Measurements from ENCODE around the gene NLE1.

NLE1 gene

DNA sequence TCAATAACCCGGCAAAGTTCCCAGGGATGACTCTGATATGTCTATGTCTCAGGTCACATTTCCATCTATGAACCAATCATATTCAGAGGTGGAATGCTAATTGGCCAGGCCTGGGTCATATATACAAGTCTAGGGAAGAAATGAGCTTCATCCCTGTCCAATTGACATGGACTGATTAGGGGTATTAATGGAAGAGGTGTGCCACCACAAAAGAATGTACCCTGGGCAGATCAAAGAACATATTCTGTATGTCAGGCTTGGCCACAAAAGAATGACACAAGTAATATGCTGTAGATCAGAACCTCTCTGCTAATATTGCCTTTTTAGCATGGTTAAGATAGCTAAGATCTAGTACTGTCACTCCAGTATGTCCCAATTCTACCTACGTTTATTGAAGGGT lies 45.4 kb upstream of the NLE1 start:
- DNase-seq (ENCODE audit: low spot score), result no peak
- Histone ChIP-seq H2AFZ (ENCODE audit: low read length) (no peak overlapping the region), H3K27ac (replicated peaks; ENCODE audit: low read length) (no peak overlapping the region), H3K14ac (ENCODE audit: low read length) (no peak overlapping the region), H3K4ac (ENCODE audit: low read length) (no peak overlapping the region), H3K4me3 (ENCODE audit: low read length in 2 of 2) (no peak overlapping the region), H3K9ac (ENCODE audit: low read depth, low read length, poor library complexity) (no peak overlapping the region), H3K4me1 (ENCODE audit: control insufficient read depth in 2 of 2, insufficient read depth in 1 of 2, low read depth in 1 of 2, low read length in 2 of 2) (peaks cover 0 to 3% of the 10 kb centered on the region in 2 donors), H4K91ac (ENCODE audit: low read depth, low read length, poor library complexity) (no peak overlapping the region), H3K4me2 (ENCODE audit: insufficient read depth, low read length, poor library complexity, severe bottlenecking) (no peak overlapping the region), H2AK5ac (ENCODE audit: low read depth, low read length) (no peak overlapping the region), H3K27me3 (ENCODE audit: control insufficient read depth in 3 of 3, insufficient read depth in 3 of 3, low read depth in 1 of 3, low read length in 3 of 3) (peaks cover 0 to 5% (median 0%) of the 10 kb centered on the region in 3 experiments), H2BK5ac (ENCODE audit: low read length) (no peak overlapping the region), H2BK12ac (ENCODE audit: low read length) (no peak overlapping the region), H3K9me3 (replicated peaks in 1 of 2; ENCODE audit: control insufficient read depth in 2 of 2, insufficient read depth in 1 of 2, low read depth in 1 of 2, low read length in 2 of 2) (no peaks in the 10 kb centered on the region), H3K79me1 (ENCODE audit: low read depth, low read length) (no peaks in the 10 kb centered on the region), H3K18ac (ENCODE audit: low read length) (no peak overlapping the region), H2BK15ac (ENCODE audit: low read length) (no peak overlapping the region), H4K8ac (ENCODE audit: low read depth, low read length) (no peak overlapping the region), H3K36me3 (replicated peaks in 1 of 2; ENCODE audit: control insufficient read depth in 2 of 2, insufficient read depth in 2 of 2, low read length in 2 of 2) (no peaks in the 10 kb centered on the region), H2BK120ac (ENCODE audit: low read depth, low read length) (no peak overlapping the region), H3K23ac (ENCODE audit: low read depth, low read length, poor library complexity) (no peak overlapping the region)
- no CpG with 5 or more reads among the region's 2 CpGs for WGBS, 2 donors (ENCODE audit: extremely low coverage in 2 of 2, insufficient read length in 2 of 2, insufficient replicate concordance in 1 of 2)

DNA sequence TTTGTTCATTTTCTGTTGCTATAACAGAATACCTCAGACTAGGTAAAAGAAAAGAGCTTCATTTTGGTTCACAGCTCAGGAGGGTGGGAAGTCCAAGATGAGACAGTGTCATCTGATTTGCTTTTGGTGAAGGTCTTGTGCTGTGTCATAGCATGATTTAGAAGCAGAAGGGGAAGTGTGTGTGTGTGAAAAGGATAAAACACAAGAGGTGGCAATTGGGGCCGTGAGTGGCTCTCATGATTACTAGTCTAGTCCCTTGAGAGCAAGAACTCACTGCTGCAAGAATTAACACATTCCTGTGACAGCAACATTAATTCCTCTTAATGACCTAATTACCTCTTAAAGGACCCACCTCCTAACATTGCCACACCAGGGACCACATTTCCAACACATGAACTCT lies 43.7 kb upstream of the NLE1 start:
- Histone ChIP-seq H2BK15ac (ENCODE audit: low read length) (no peak overlapping the region), H3K36me3 (replicated peaks in 1 of 2; ENCODE audit: control insufficient read depth in 2 of 2, insufficient read depth in 2 of 2, low read length in 2 of 2) (no peaks in the 10 kb centered on the region), H3K4me2 (ENCODE audit: insufficient read depth, low read length, poor library complexity, severe bottlenecking) (no peak overlapping the region), H2BK5ac (ENCODE audit: low read length) (no peak overlapping the region), H2BK120ac (ENCODE audit: low read depth, low read length) (no peak overlapping the region), H3K79me1 (ENCODE audit: low read depth, low read length) (no peaks in the 10 kb centered on the region), H3K27me3 (ENCODE audit: control insufficient read depth in 3 of 3, insufficient read depth in 3 of 3, low read depth in 1 of 3, low read length in 3 of 3) (peaks cover 0 to 5% (median 0%) of the 10 kb centered on the region in 3 experiments), H2BK12ac (ENCODE audit: low read length) (no peak overlapping the region), H3K14ac (ENCODE audit: low read length) (no peak overlapping the region), H3K9me3 (replicated peaks in 1 of 2; ENCODE audit: control insufficient read depth in 2 of 2, insufficient read depth in 1 of 2, low read depth in 1 of 2, low read length in 2 of 2) (no peaks in the 10 kb centered on the region), H3K4ac (ENCODE audit: low read length) (no peak overlapping the region), H3K4me3 (ENCODE audit: low read length in 2 of 2) (no peak overlapping the region), H3K18ac (ENCODE audit: low read length) (no peak overlapping the region), H2AFZ (ENCODE audit: low read length) (no peak overlapping the region), H2AK5ac (ENCODE audit: low read depth, low read length) (no peak overlapping the region), H3K23ac (ENCODE audit: low read depth, low read length, poor library complexity) (no peak overlapping the region), H3K9ac (ENCODE audit: low read depth, low read length, poor library complexity) (no peak overlapping the region), H4K91ac (ENCODE audit: low read depth, low read length, poor library complexity) (no peak overlapping the region), H3K4me1 (ENCODE audit: control insufficient read depth in 2 of 2, insufficient read depth in 1 of 2, low read depth in 1 of 2, low read length in 2 of 2) (peaks cover 0 to 3% of the 10 kb centered on the region in 2 donors), H4K8ac (ENCODE audit: low read depth, low read length) (no peak overlapping the region), H3K27ac (replicated peaks; ENCODE audit: low read length) (no peak overlapping the region)
- no CpG with 5 or more reads among the region's 1 CpG for WGBS, 2 donors (ENCODE audit: extremely low coverage in 2 of 2, insufficient read length in 2 of 2, insufficient replicate concordance in 1 of 2)
- DNase-seq (ENCODE audit: low spot score), result no peak

DNA sequence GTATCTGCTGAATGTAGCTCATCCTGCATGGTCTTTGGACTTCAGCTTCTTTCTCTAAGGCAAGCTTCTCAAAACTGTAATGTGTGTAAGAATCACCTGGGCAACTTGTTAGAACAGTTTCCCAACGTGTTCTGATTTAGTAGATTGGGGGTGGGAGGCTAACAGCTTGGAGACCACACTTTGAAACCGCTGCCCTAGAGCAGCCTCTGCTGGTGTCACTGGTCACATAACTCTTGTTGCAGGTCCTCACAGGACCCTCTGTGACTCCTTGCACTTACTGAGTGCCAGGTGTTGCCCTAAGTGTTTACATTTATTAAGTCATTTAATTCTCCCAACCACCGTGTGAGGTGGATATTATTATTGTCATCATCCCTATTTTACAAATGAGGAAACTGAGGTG lies 42.2 kb upstream of the NLE1 start:
- no peak overlapping the region for H3K14ac ChIP-seq (ENCODE audit: low read length)
- no peak overlapping the region for H3K18ac ChIP-seq (ENCODE audit: low read length)
- H2AK5ac ChIP-seq (ENCODE audit: low read depth, low read length), result no peak overlapping the region
- H4K8ac ChIP-seq (ENCODE audit: low read depth, low read length), result no peak overlapping the region
- H2AFZ ChIP-seq (ENCODE audit: low read length), result no peak overlapping the region
- H3K4me3 ChIP-seq (ENCODE audit: low read length in 2 of 2), result no peak overlapping the region
- H3K79me1 ChIP-seq (ENCODE audit: low read depth, low read length), result no peaks in the 10 kb centered on the region
- no peak overlapping the region for H3K9ac ChIP-seq (ENCODE audit: low read depth, low read length, poor library complexity)
- peaks cover 0 to 3% of the 10 kb centered on the region in 2 donors for H3K4me1 ChIP-seq (ENCODE audit: control insufficient read depth in 2 of 2, insufficient read depth in 1 of 2, low read depth in 1 of 2, low read length in 2 of 2)
- no peak overlapping the region for H2BK12ac ChIP-seq (ENCODE audit: low read length)
- H2BK5ac ChIP-seq (ENCODE audit: low read length), result no peak overlapping the region
- no peak overlapping the region for H3K4me2 ChIP-seq (ENCODE audit: insufficient read depth, low read length, poor library complexity, severe bottlenecking)
- H3K9me3 ChIP-seq (replicated peaks in 1 of 2; ENCODE audit: control insufficient read depth in 2 of 2, insufficient read depth in 1 of 2, low read depth in 1 of 2, low read length in 2 of 2), result no peaks in the 10 kb centered on the region
- no peak for DNase-seq (ENCODE audit: low spot score)
- no peak overlapping the region for H2BK120ac ChIP-seq (ENCODE audit: low read depth, low read length)
- H3K4ac ChIP-seq (ENCODE audit: low read length), result no peak overlapping the region
- H3K27ac ChIP-seq (replicated peaks; ENCODE audit: low read length), result no peak overlapping the region
- H2BK15ac ChIP-seq (ENCODE audit: low read length), result no peak overlapping the region
- H3K23ac ChIP-seq (ENCODE audit: low read depth, low read length, poor library complexity), result no peak overlapping the region
- peaks cover 0 to 5% (median 0%) of the 10 kb centered on the region in 3 experiments for H3K27me3 ChIP-seq (ENCODE audit: control insufficient read depth in 3 of 3, insufficient read depth in 3 of 3, low read depth in 1 of 3, low read length in 3 of 3)
- WGBS, 2 donors (ENCODE audit: extremely low coverage in 2 of 2, insufficient read length in 2 of 2, insufficient replicate concordance in 1 of 2), result no CpG with 5 or more reads among the region's 3 CpGs
- no peak overlapping the region for H4K91ac ChIP-seq (ENCODE audit: low read depth, low read length, poor library complexity)
- H3K36me3 ChIP-seq (replicated peaks in 1 of 2; ENCODE audit: control insufficient read depth in 2 of 2, insufficient read depth in 2 of 2, low read length in 2 of 2), result no peaks in the 10 kb centered on the region

DNA sequence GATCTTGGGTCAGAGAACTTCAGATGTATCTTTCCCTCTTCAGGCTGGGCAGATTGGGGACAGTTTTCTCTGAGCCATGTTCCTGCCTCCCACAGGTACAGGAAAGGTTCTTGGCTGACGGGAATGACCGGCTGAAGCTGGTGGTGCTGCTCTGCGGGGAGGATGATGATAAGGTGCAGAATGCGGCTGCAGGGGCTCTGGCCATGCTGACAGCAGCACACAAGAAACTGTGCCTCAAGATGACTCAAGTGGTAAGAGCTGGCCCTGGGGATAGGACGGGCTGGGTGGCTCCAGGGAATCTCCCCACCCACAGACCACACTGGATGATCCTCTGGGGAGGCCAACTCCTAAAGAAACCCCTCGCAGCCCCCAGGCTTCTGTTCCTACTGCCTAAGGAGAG lies 41.2 kb upstream of the NLE1 start:
- H2BK15ac ChIP-seq (ENCODE audit: low read length), result no peak overlapping the region
- H3K4me2 ChIP-seq (ENCODE audit: insufficient read depth, low read length, poor library complexity, severe bottlenecking), result no peak overlapping the region
- H2AK5ac ChIP-seq (ENCODE audit: low read depth, low read length), result no peak overlapping the region
- WGBS, 2 donors (ENCODE audit: extremely low coverage in 2 of 2, insufficient read length in 2 of 2, insufficient replicate concordance in 1 of 2), result no CpG with 5 or more reads among the region's 6 CpGs
- H4K8ac ChIP-seq (ENCODE audit: low read depth, low read length), result no peak overlapping the region
- no peak overlapping the region for H3K4me3 ChIP-seq (ENCODE audit: low read length in 2 of 2)
- no peak for DNase-seq (ENCODE audit: low spot score)
- H3K36me3 ChIP-seq (replicated peaks in 1 of 2; ENCODE audit: control insufficient read depth in 2 of 2, insufficient read depth in 2 of 2, low read length in 2 of 2), result no peaks in the 10 kb centered on the region
- no peaks in the 10 kb centered on the region for H3K9me3 ChIP-seq (replicated peaks in 1 of 2; ENCODE audit: control insufficient read depth in 2 of 2, insufficient read depth in 1 of 2, low read depth in 1 of 2, low read length in 2 of 2)
- H4K91ac ChIP-seq (ENCODE audit: low read depth, low read length, poor library complexity), result no peak overlapping the region
- H3K23ac ChIP-seq (ENCODE audit: low read depth, low read length, poor library complexity), result no peak overlapping the region
- H3K14ac ChIP-seq (ENCODE audit: low read length), result no peak overlapping the region
- H3K9ac ChIP-seq (ENCODE audit: low read depth, low read length, poor library complexity), result no peak overlapping the region
- H2BK12ac ChIP-seq (ENCODE audit: low read length), result no peak overlapping the region
- no peak overlapping the region for H2BK5ac ChIP-seq (ENCODE audit: low read length)
- no peak overlapping the region for H2AFZ ChIP-seq (ENCODE audit: low read length)
- peaks cover 0 to 3% of the 10 kb centered on the region in 2 donors for H3K4me1 ChIP-seq (ENCODE audit: control insufficient read depth in 2 of 2, insufficient read depth in 1 of 2, low read depth in 1 of 2, low read length in 2 of 2)
- peaks cover 0 to 5% (median 0%) of the 10 kb centered on the region in 3 experiments for H3K27me3 ChIP-seq (ENCODE audit: control insufficient read depth in 3 of 3, insufficient read depth in 3 of 3, low read depth in 1 of 3, low read length in 3 of 3)
- H3K27ac ChIP-seq (replicated peaks; ENCODE audit: low read length), result no peak overlapping the region
- H3K4ac ChIP-seq (ENCODE audit: low read length), result no peak overlapping the region
- no peak overlapping the region for H3K18ac ChIP-seq (ENCODE audit: low read length)
- no peaks in the 10 kb centered on the region for H3K79me1 ChIP-seq (ENCODE audit: low read depth, low read length)
- H2BK120ac ChIP-seq (ENCODE audit: low read depth, low read length), result no peak overlapping the region

Data from neuronal stem cell (in vitro differentiated cells).